ENCODE data around the gene IFI27.
A peak's percentile ranks its signal among the peaks of the same experiment; 100 is the strongest.
"Not testable (repeated sequence)": the region's sequence is repeated elsewhere in the genome, so short reads cannot be mapped to it uniquely, and the experiment has no call there.

Gene IFI27

GRCh38 chr14:94152676-94153075 lies 42.1 kb downstream of the IFI27 start:
- DNase-seq (ENCODE audit: low spot score) = no peak

GRCh38 chr14:94153750-94154342 lies 43.3 kb downstream of the IFI27 start:
- no peak for DNase-seq (ENCODE audit: low spot score)

GRCh38 chr14:94156143-94156542 lies 45.6 kb downstream of the IFI27 start:
- not testable (repeated sequence) for DNase-seq (ENCODE audit: low spot score)

- no peak for DNase-seq (ENCODE audit: low spot score)
Measured at GRCh38 chr14:94157197-94157596, 46.7 kb downstream of the IFI27 start.

GRCh38 chr14:94158239-94158883 lies 47.8 kb downstream of the IFI27 start:
- DNase-seq (ENCODE audit: low spot score) = no peak

GRCh38 chr14:94161058-94161457 lies 50.5 kb downstream of the IFI27 start:
- no peak for DNase-seq (ENCODE audit: low spot score)

- DNase-seq (ENCODE audit: low spot score) = no peak
Measured at GRCh38 chr14:94161981-94162380, 51.4 kb downstream of the IFI27 start.

- DNase-seq (ENCODE audit: low spot score) = no peak
Measured at GRCh38 chr14:94162466-94162865, 51.9 kb downstream of the IFI27 start.

GRCh38 chr14:94163796-94164195 lies 53.3 kb downstream of the IFI27 start:
- DNase-seq (ENCODE audit: low spot score) = no peak

- DNase-seq (ENCODE audit: low spot score) = peak; percentile 89
Measured at GRCh38 chr14:94164685-94165431, 54.3 kb downstream of the IFI27 start.

- DNase-seq (ENCODE audit: low spot score) = no peak
Measured at GRCh38 chr14:94165744-94166143, 55.2 kb downstream of the IFI27 start.

All from putamen (tissue), 1 donor.